Left ventricle myocardium inferior (tissue), 1 donor: ENCODE results near the gene ATG16L1. TPM values are rescaled to one million over a fixed set of nuclear protein-coding genes. Genes with fewer than 3 reads are reported as not detected.

Experiments used
- DNase-seq: peaks from one replicate; pipeline ENCODE4 v3.0.0-alpha.2; 2020
- H3K27ac ChIP-seq: fragments of 200-600 bp; replicated peaks from 2 replicates; pipeline ENCODE4 v1.8.0; 2021
- H3K27me3 ChIP-seq: fragments of 200-600 bp; 2 replicates; pipeline ENCODE4 v1.8.0; 2021; ENCODE audit warnings: low read depth
- H3K36me3 ChIP-seq: fragments of 200-600 bp; 2 replicates; pipeline ENCODE4 v1.8.0; 2021
- H3K4me1 ChIP-seq: fragments of 200-600 bp; 2 replicates; pipeline ENCODE4 v1.8.0; 2021
- H3K4me3 ChIP-seq: fragments of 200-600 bp; 2 replicates; pipeline ENCODE4 v1.8.0; 2021; ENCODE audit warnings: mild to moderate bottlenecking, moderate library complexity
- H3K9me3 ChIP-seq: fragments of 200-600 bp; replicated peaks from 2 replicates; pipeline ENCODE4 v1.8.0; 2021
- intact Hi-C: fragments of 100-400 bp; cut with micrococcal nuclease; formaldehyde crosslinking; loops from one replicate; pipeline ENCODE4 v1.11.0; 2022
- total RNA-seq: library from RNA; stranded (reverse); fragmentation: NEBNext Ultra II Directional; extraction: Animal tissue kit (Norgen Biotek cat#: 25700); gene quantifications from one replicate; pipeline ENCODE4 v1.2.1, GENCODE V29; 2021
- TF ChIP-seq, protein P1 (sequence below): fragments of 200-600 bp; IDR thresholded peaks from 2 replicates; pipeline ENCODE4 v1.8.0; 2021; ENCODE audit warnings: antibody characterized with exemption, mild to moderate bottlenecking, borderline replicate concordance
- donor health status: DM: no; HTN: yes; CAD: no; lungs with severe emphysema.

The ATG16L1 gene
- total RNA-seq, 1 donor from 2014 or later: 18.6 TPM

DNA sequence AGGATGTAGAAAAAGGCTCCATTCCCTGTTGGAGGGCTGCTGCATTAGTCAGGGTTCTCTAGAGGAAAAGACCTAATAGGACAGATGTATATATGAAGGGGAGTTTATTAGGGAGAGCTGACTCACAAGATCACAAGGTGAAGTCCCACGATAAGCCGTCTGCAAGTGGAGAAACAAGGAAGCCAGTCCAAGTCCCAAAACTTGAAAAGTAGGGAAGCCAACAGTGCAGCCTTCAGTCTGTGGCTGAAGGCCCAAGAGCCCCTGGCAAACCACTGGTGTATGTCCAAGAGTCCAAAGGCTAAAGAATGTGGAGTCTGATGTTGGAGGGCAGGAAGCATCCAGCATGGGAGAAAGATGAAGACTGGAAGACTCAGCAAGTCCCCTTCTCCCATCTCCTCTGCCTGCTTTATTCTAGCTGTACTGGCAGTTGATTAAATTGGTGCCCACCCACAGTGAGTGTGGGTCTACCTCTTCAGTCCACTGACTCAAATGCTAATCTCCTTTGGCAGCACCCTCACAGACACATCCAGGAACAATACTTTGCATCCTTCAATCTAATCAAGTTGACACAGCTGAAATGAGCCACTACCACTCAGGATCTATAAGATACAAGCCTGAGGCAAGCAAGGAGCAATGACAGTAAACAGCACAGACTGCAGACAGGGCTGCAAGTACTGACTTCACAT, 30.0 kb upstream of the ATG16L1 start:
- Histone ChIP-seq H3K9me3 (no peaks in the 10 kb centered on the region), H3K4me3 (no peak overlapping the region), H3K27me3 (peaks cover 10% of the 10 kb centered on the region), H3K36me3 (no peaks in the 10 kb centered on the region), H3K27ac (no peak overlapping the region), H3K4me1 (no peaks in the 10 kb centered on the region)
- TF ChIP-seq, protein P1, sequence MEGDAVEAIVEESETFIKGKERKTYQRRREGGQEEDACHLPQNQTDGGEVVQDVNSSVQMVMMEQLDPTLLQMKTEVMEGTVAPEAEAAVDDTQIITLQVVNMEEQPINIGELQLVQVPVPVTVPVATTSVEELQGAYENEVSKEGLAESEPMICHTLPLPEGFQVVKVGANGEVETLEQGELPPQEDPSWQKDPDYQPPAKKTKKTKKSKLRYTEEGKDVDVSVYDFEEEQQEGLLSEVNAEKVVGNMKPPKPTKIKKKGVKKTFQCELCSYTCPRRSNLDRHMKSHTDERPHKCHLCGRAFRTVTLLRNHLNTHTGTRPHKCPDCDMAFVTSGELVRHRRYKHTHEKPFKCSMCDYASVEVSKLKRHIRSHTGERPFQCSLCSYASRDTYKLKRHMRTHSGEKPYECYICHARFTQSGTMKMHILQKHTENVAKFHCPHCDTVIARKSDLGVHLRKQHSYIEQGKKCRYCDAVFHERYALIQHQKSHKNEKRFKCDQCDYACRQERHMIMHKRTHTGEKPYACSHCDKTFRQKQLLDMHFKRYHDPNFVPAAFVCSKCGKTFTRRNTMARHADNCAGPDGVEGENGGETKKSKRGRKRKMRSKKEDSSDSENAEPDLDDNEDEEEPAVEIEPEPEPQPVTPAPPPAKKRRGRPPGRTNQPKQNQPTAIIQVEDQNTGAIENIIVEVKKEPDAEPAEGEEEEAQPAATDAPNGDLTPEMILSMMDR: no peak
- no peak for DNase-seq
- intact Hi-C loops: no loop called here

- H3K36me3 ChIP-seq: no peaks in the 10 kb centered on the region
- DNase-seq: no peak
- H3K9me3 ChIP-seq: no peaks in the 10 kb centered on the region
- intact Hi-C loops: no loop called here
- no peaks in the 10 kb centered on the region for H3K4me1 ChIP-seq
- TF ChIP-seq, protein P1: no peak
- H3K27ac ChIP-seq: no peak overlapping the region
- no peak overlapping the region for H3K4me3 ChIP-seq
- H3K27me3 ChIP-seq: peaks cover 14% of the 10 kb centered on the region
Observed at GRCh38 chr2:233223059-233223894, 28.2 kb upstream of the ATG16L1 start.

GRCh38 chr2:233225230-233226068, 26.0 kb upstream of the ATG16L1 start:
- Histone ChIP-seq H3K36me3 (no peaks in the 10 kb centered on the region), H3K4me3 (no peak overlapping the region), H3K4me1 (no peaks in the 10 kb centered on the region), H3K27me3 (peaks cover 14% of the 10 kb centered on the region), H3K27ac (no peak overlapping the region), H3K9me3 (no peaks in the 10 kb centered on the region)
- intact Hi-C loops: no loop called here
- TF ChIP-seq, protein P1: no peak
- no peak for DNase-seq

DNA sequence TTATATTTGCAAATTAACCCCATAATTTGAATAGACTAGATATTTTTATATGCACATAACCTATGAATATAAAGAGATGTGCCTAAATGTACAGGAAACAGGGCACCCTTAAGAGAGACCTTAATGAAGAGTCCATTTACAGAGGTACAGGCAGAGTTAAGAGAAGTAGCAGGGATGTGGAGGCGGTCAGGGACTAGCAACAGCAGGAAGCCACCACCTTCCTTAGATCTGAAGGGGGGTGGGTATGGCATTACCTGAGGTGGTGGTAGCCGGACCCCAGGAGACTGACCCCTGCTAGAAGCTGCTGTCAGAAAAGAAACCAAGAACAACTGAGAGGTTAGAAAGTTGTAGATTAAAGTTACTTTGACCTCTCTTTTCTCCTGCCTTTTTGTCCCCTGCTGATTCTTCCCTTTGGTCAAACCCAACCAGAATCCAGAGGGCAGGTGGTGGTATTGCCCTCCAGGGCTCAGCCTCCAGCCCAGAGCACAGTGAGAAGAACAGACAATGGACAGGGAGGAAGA, 24.9 kb upstream of the ATG16L1 start:
- TF ChIP-seq, protein P1: no peak
- Histone ChIP-seq H3K4me1 (no peaks in the 10 kb centered on the region), H3K36me3 (no peaks in the 10 kb centered on the region), H3K9me3 (no peaks in the 10 kb centered on the region), H3K27ac (no peak overlapping the region), H3K4me3 (no peak overlapping the region), H3K27me3 (peaks cover 14% of the 10 kb centered on the region)
- intact Hi-C loops: no loop called here
- DNase-seq: no peak

GRCh38 chr2:233227346-233227978, 24.0 kb upstream of the ATG16L1 start:
- DNase-seq: no peak
- no peaks in the 10 kb centered on the region for H3K36me3 ChIP-seq
- H3K4me3 ChIP-seq: no peak overlapping the region
- TF ChIP-seq, protein P1: no peak
- H3K27me3 ChIP-seq: peaks cover 14% of the 10 kb centered on the region
- no peaks in the 10 kb centered on the region for H3K9me3 ChIP-seq
- intact Hi-C loops: no loop called here
- H3K27ac ChIP-seq: no peak overlapping the region
- H3K4me1 ChIP-seq: no peaks in the 10 kb centered on the region
